ENCODE measurements around the gene MC1R. TPM values are rescaled to one million over a fixed set of nuclear protein-coding genes. Genes with fewer than 3 reads are reported as not detected.

The MC1R gene
- total and polyA plus RNA-seq, 2 donors from 2014 or later: 2.1 to 13.5 TPM

DNA sequence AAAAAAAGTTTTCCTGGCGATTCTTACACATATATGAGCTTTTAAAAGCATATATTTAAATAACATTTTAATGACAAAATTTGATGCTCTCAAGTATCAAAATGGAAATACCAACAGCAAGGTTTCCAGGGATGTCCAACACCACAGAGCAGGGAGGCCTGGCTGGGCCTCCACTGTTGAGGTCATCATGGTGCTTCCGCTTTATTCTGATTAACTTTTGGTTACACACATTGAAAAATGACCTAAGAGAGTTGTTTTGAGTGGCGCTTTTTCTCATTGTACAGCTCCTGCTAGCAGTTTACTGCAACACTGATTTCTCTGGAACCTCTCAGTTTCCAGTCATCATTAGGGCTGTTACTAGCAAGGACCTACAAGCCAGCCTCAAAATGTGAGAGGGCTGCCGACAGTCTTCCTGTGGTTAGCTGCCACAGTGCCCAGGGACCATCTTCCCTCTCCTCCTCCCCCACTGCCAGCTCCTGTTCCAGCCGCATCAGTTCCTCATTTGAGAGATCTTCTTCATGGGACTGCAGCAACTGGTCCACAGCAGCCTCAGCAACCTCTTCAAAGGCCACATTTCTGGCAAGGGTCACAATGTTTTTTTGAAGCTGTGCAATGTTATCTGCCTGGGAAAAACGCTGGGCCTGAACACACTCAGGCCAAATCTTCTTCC is 51.2 kb downstream of the MC1R start:
- H3K27me3 ChIP-seq (ENCODE audit: control insufficient read depth, insufficient read depth, low read length): no peaks in the 10 kb centered on the region
- H3K27ac ChIP-seq (ENCODE audit: low read depth in 2 of 2, low read length in 2 of 2): no peak overlapping the region
- TF ChIP-seq, protein P1, sequence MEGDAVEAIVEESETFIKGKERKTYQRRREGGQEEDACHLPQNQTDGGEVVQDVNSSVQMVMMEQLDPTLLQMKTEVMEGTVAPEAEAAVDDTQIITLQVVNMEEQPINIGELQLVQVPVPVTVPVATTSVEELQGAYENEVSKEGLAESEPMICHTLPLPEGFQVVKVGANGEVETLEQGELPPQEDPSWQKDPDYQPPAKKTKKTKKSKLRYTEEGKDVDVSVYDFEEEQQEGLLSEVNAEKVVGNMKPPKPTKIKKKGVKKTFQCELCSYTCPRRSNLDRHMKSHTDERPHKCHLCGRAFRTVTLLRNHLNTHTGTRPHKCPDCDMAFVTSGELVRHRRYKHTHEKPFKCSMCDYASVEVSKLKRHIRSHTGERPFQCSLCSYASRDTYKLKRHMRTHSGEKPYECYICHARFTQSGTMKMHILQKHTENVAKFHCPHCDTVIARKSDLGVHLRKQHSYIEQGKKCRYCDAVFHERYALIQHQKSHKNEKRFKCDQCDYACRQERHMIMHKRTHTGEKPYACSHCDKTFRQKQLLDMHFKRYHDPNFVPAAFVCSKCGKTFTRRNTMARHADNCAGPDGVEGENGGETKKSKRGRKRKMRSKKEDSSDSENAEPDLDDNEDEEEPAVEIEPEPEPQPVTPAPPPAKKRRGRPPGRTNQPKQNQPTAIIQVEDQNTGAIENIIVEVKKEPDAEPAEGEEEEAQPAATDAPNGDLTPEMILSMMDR (IDR thresholded peaks at IDR 0.05; ENCODE audit: borderline replicate concordance, extremely low read depth, insufficient read depth): no peak
- H3K4me1 ChIP-seq (ENCODE audit: control insufficient read depth in 2 of 3, insufficient read depth in 2 of 3, low read depth in 1 of 3, low read length in 3 of 3): peaks cover 0 to 18% (median 7%) of the 10 kb centered on the region in 3 donors
- no peak overlapping the region for H3K4me3 ChIP-seq (ENCODE audit: low read length in 3 of 3)
- FAIRE-seq: no peak
- H3K36me3 ChIP-seq (ENCODE audit: control insufficient read depth in 2 of 3, insufficient read depth in 3 of 3, low read length in 3 of 3): peaks cover 0 to 6% (median 0%) of the 10 kb centered on the region in 3 donors
- H3K9ac ChIP-seq (ENCODE audit: low read length in 3 of 3): no peak overlapping the region
- no peak for DNase-seq
- intact Hi-C loops (cut with DNase I): no loop called here
- H3K9me3 ChIP-seq (ENCODE audit: control insufficient read depth in 2 of 3, insufficient read depth in 1 of 3, low read length in 3 of 3): peaks cover 0 to 2% (median 0%) of the 10 kb centered on the region in 3 donors

Other genes with a start within 250 kb of the MC1R start
- 118 TPM for gene CDK10, start 232.2 kb upstream of the MC1R start, total RNA-seq
- gene CDK10, start 232.2 kb upstream of the MC1R start, polyA plus RNA-seq (ENCODE audit: insufficient read depth, low read depth, low replicate concordance): 82.6 TPM
- 15.1 TPM for gene SPATA2L, start 217.2 kb upstream of the MC1R start, total RNA-seq
- 12.6 TPM for gene SPATA2L, start 217.2 kb upstream of the MC1R start, polyA plus RNA-seq (ENCODE audit: insufficient read depth, low read depth, low replicate concordance)
- gene VPS9D1, start 198.0 kb upstream of the MC1R start, total RNA-seq: 24.4 TPM
- 18.3 TPM for gene VPS9D1, start 198.0 kb upstream of the MC1R start, polyA plus RNA-seq (ENCODE audit: insufficient read depth, low read depth, low replicate concordance)
- gene ZNF276, start 197.3 kb upstream of the MC1R start, total RNA-seq: 35.4 TPM
- 16.4 TPM for gene ZNF276, start 197.3 kb upstream of the MC1R start, polyA plus RNA-seq (ENCODE audit: insufficient read depth, low read depth, low replicate concordance)
- 8.9 TPM for gene FANCA, start 102.2 kb upstream of the MC1R start, total RNA-seq
- 2.2 TPM for gene FANCA, start 102.2 kb upstream of the MC1R start, polyA plus RNA-seq (ENCODE audit: insufficient read depth, low read depth, low replicate concordance)
- 6.5 TPM for gene SPIRE2, start 90.4 kb upstream of the MC1R start, total RNA-seq
- gene SPIRE2, start 90.4 kb upstream of the MC1R start, polyA plus RNA-seq (ENCODE audit: insufficient read depth, low read depth, low replicate concordance): 2.9 TPM
- 209 TPM for gene TCF25, start 45.3 kb upstream of the MC1R start, total RNA-seq
- gene TCF25, start 45.3 kb upstream of the MC1R start, polyA plus RNA-seq (ENCODE audit: insufficient read depth, low read depth, low replicate concordance): 157 TPM
- 35.0 TPM for gene TUBB3, start 4.5 kb downstream of the MC1R start, total RNA-seq
- 3.4 TPM for gene TUBB3, start 4.5 kb downstream of the MC1R start, polyA plus RNA-seq (ENCODE audit: insufficient read depth, low read depth, low replicate concordance)
- 66.2 TPM for gene DEF8, start 29.9 kb downstream of the MC1R start, total RNA-seq
- 39.3 TPM for gene DEF8, start 29.9 kb downstream of the MC1R start, polyA plus RNA-seq (ENCODE audit: insufficient read depth, low read depth, low replicate concordance)
- 16.3 TPM for gene DBNDD1, start 100.6 kb downstream of the MC1R start, total RNA-seq
- 15.1 TPM for gene DBNDD1, start 100.6 kb downstream of the MC1R start, polyA plus RNA-seq (ENCODE audit: insufficient read depth, low read depth, low replicate concordance)
- not detected for gene PRDM7, start 158.5 kb downstream of the MC1R start, total RNA-seq
- not detected for gene PRDM7, start 158.5 kb downstream of the MC1R start, polyA plus RNA-seq (ENCODE audit: insufficient read depth, low read depth, low replicate concordance)